Measurements from ENCODE around the gene CARS1.

CARS1 gene

GRCh38 chr11:2981130-2981529 lies 76.1 kb downstream of the CARS1 start:
- no peaks in the 10 kb centered on the region for H3K27me3 ChIP-seq (ENCODE audit: insufficient read depth, low read length, poor library complexity, severe bottlenecking)
- no peak overlapping the region for H3K9ac ChIP-seq (ENCODE audit: low read depth, low read length, poor library complexity, severe bottlenecking)
- TF ChIP-seq CTCF (conservative IDR thresholded peaks at IDR 0.05; ENCODE audit: low read length) (no peak), EZH2phosphoT487 (IDR thresholded peaks at IDR 0.05; ENCODE audit: borderline replicate concordance) (no peak)
- H3F3A ChIP-seq (ENCODE audit: low read depth): no peaks in the 10 kb centered on the region
- no peak overlapping the region for H3K4me3 ChIP-seq (ENCODE audit: low read length, poor library complexity, severe bottlenecking)
- no peak overlapping the region for H2AFZ ChIP-seq (ENCODE audit: low read length)
- H3K4me1 ChIP-seq (ENCODE audit: insufficient read depth, low read length, poor library complexity, severe bottlenecking): peaks cover 6% of the 10 kb centered on the region
- H3K9me3 ChIP-seq (ENCODE audit: insufficient read depth, low read depth, low read length): no peaks in the 10 kb centered on the region
- no peaks in the 10 kb centered on the region for H3K9me2 ChIP-seq (replicated peaks; ENCODE audit: low read depth, low read length)
- H3K36me3 ChIP-seq (ENCODE audit: insufficient read depth, low read length): peaks cover 37% of the 10 kb centered on the region; the same call in 1 of the 2 replicates
- peaks cover 96% of the 10 kb centered on the region for H3K79me2 ChIP-seq (ENCODE audit: insufficient read depth, low read length)
- peaks cover 94% of the 10 kb centered on the region for H4K20me1 ChIP-seq (ENCODE audit: insufficient read depth, low read length, poor library complexity, severe bottlenecking)
- H3K4me2 ChIP-seq (ENCODE audit: low read depth, low read length, poor library complexity, severe bottlenecking): no peak overlapping the region

- Histone ChIP-seq H4K20me1 (ENCODE audit: insufficient read depth, low read length, poor library complexity, severe bottlenecking) (peaks cover 94% of the 10 kb centered on the region), H3K9ac (ENCODE audit: low read depth, low read length, poor library complexity, severe bottlenecking) (no peak overlapping the region), H3K9me3 (ENCODE audit: insufficient read depth, low read depth, low read length) (no peaks in the 10 kb centered on the region), H3K27me3 (ENCODE audit: insufficient read depth, low read length, poor library complexity, severe bottlenecking) (no peaks in the 10 kb centered on the region), H3K79me2 (ENCODE audit: insufficient read depth, low read length) (peaks cover 94% of the 10 kb centered on the region), H3K36me3 (ENCODE audit: insufficient read depth, low read length) (peaks cover 46% of the 10 kb centered on the region), H3K4me1 (ENCODE audit: insufficient read depth, low read length, poor library complexity, severe bottlenecking) (peaks cover 4% of the 10 kb centered on the region), H2AFZ (ENCODE audit: low read length) (no peak overlapping the region), H3K4me3 (ENCODE audit: low read length, poor library complexity, severe bottlenecking) (no peak overlapping the region), H3K9me2 (replicated peaks; ENCODE audit: low read depth, low read length) (no peaks in the 10 kb centered on the region), H3F3A (ENCODE audit: low read depth) (no peaks in the 10 kb centered on the region), H3K4me2 (ENCODE audit: low read depth, low read length, poor library complexity, severe bottlenecking) (no peak overlapping the region)
- no peak for TF ChIP-seq CTCF (conservative IDR thresholded peaks at IDR 0.05; ENCODE audit: low read length)
- no peak for TF ChIP-seq EZH2phosphoT487 (IDR thresholded peaks at IDR 0.05; ENCODE audit: borderline replicate concordance)
These were observed 76.9 kb downstream of the CARS1 start for GRCh38 chr11:2980168-2980840.

GRCh38 chr11:2977113-2977512 lies 80.1 kb downstream of the CARS1 start:
- no peaks in the 10 kb centered on the region for H3K4me1 ChIP-seq (ENCODE audit: insufficient read depth, low read length, poor library complexity, severe bottlenecking)
- peaks cover 69% of the 10 kb centered on the region for H3K36me3 ChIP-seq (ENCODE audit: insufficient read depth, low read length)
- H3F3A ChIP-seq (ENCODE audit: low read depth): no peaks in the 10 kb centered on the region
- H3K9me2 ChIP-seq (replicated peaks; ENCODE audit: low read depth, low read length): no peaks in the 10 kb centered on the region
- no peaks in the 10 kb centered on the region for H3K9me3 ChIP-seq (ENCODE audit: insufficient read depth, low read depth, low read length)
- no peak overlapping the region for H3K4me3 ChIP-seq (ENCODE audit: low read length, poor library complexity, severe bottlenecking)
- H3K9ac ChIP-seq (ENCODE audit: low read depth, low read length, poor library complexity, severe bottlenecking): no peak overlapping the region
- peaks cover 91% of the 10 kb centered on the region for H3K79me2 ChIP-seq (ENCODE audit: insufficient read depth, low read length)
- TF ChIP-seq CTCF (conservative IDR thresholded peaks at IDR 0.05; ENCODE audit: low read length) (no peak), EZH2phosphoT487 (IDR thresholded peaks at IDR 0.05; ENCODE audit: borderline replicate concordance) (no peak)
- no peak overlapping the region for H3K4me2 ChIP-seq (ENCODE audit: low read depth, low read length, poor library complexity, severe bottlenecking)
- H3K27me3 ChIP-seq (ENCODE audit: insufficient read depth, low read length, poor library complexity, severe bottlenecking): no peaks in the 10 kb centered on the region
- H2AFZ ChIP-seq (ENCODE audit: low read length): no peak overlapping the region
- peaks cover 85% of the 10 kb centered on the region for H4K20me1 ChIP-seq (ENCODE audit: insufficient read depth, low read length, poor library complexity, severe bottlenecking)
